Measurements from ENCODE around the gene RCVRN. TPM values are rescaled to one million over a fixed set of nuclear protein-coding genes. Genes with fewer than 3 reads are reported as not detected.
A peak's percentile ranks its signal among the peaks of the same experiment; 100 is the strongest.

The RCVRN gene
- total and polyA plus RNA-seq, 10 donors: 0.03 to 1.4 (median 0.31) TPM

- H3K27ac ChIP-seq: no peak overlapping the region
- H3K4me1 ChIP-seq: no peaks in the 10 kb centered on the region
- H3K4me3 ChIP-seq: no peak overlapping the region
- H3K9me3 ChIP-seq: no peaks in the 10 kb centered on the region
- TF ChIP-seq POLR2A (IDR thresholded peaks at IDR 0.05) (no peak), POLR2AphosphoS5 (IDR thresholded peaks at IDR 0.05) (peak in 1 of 3 donors; percentile 57), CTCF (IDR thresholded peaks at IDR 0.05 in 8 of 11, conservative IDR thresholded peaks at IDR 0.05 in 3 of 11) (no peak)
- peaks cover 0 to 99% (median 44%) of the 10 kb centered on the region in 6 donors for H3K36me3 ChIP-seq
- intact Hi-C loops (cut with DNase I; ENCODE audit: low total_unique reads): no loop called here
- 57 to 92% (median 85%) methylated on average over 1 to 8 of the region's 8 CpGs for WGBS, 5 donors
- DNase-seq: no peak
- no peaks in the 10 kb centered on the region for H3K27me3 ChIP-seq (replicated peaks in 1 of 7)
These were observed 11.0 kb upstream of the RCVRN start for GRCh38 chr17:9916108-9916507.

- Histone ChIP-seq H3K27me3 (replicated peaks in 1 of 7) (no peaks in the 10 kb centered on the region), H3K36me3 (peaks cover 0 to 73% (median 34%) of the 10 kb centered on the region in 6 donors), H3K4me1 (no peaks in the 10 kb centered on the region), H3K27ac (no peak overlapping the region), H3K9me3 (no peaks in the 10 kb centered on the region), H3K4me3 (no peak overlapping the region)
- intact Hi-C loops (cut with DNase I; ENCODE audit: low total_unique reads): no loop called here
- 85 to 92% (median 89%) methylated on average over 5 of the region's 5 CpGs for WGBS, 5 donors
- no peak for DNase-seq
- TF ChIP-seq CTCF (IDR thresholded peaks at IDR 0.05 in 8 of 11, conservative IDR thresholded peaks at IDR 0.05 in 3 of 11): no peak
- TF ChIP-seq POLR2AphosphoS5 (IDR thresholded peaks at IDR 0.05): no peak
- TF ChIP-seq POLR2A (IDR thresholded peaks at IDR 0.05): no peak
These were observed 8.4 kb upstream of the RCVRN start for GRCh38 chr17:9913476-9913875.

GRCh38 chr17:9912121-9913099 lies 7.3 kb upstream of the RCVRN start:
- 76 to 87% (median 83%) methylated on average over 18 of the region's 18 CpGs for WGBS, 5 donors
- Histone ChIP-seq H3K27ac (no peak overlapping the region), H3K36me3 (peaks cover 0 to 62% (median 26%) of the 10 kb centered on the region in 6 donors), H3K27me3 (replicated peaks in 1 of 7) (no peaks in the 10 kb centered on the region), H3K4me1 (no peaks in the 10 kb centered on the region), H3K9me3 (no peaks in the 10 kb centered on the region), H3K4me3 (no peak overlapping the region)
- TF ChIP-seq POLR2AphosphoS5 (IDR thresholded peaks at IDR 0.05): no peak
- no peak for TF ChIP-seq CTCF (IDR thresholded peaks at IDR 0.05 in 8 of 11, conservative IDR thresholded peaks at IDR 0.05 in 3 of 11)
- no peak for TF ChIP-seq POLR2A (IDR thresholded peaks at IDR 0.05)
- DNase-seq: no peak
- intact Hi-C loops (cut with DNase I; ENCODE audit: low total_unique reads): no loop called here

- Histone ChIP-seq H3K9me3 (no peaks in the 10 kb centered on the region), H3K4me1 (no peaks in the 10 kb centered on the region), H3K27ac (no peak overlapping the region), H3K27me3 (replicated peaks in 1 of 7) (no peaks in the 10 kb centered on the region), H3K4me3 (no peak overlapping the region), H3K36me3 (peaks cover 0 to 49% (median 13%) of the 10 kb centered on the region in 6 donors)
- intact Hi-C loops (cut with DNase I; ENCODE audit: low total_unique reads): no loop called here
- TF ChIP-seq CTCF (IDR thresholded peaks at IDR 0.05 in 8 of 11, conservative IDR thresholded peaks at IDR 0.05 in 3 of 11) (no peak), POLR2AphosphoS5 (IDR thresholded peaks at IDR 0.05) (peak in 1 of 3 donors; percentile 42)
- 79 to 86% (median 83%) methylated on average over 9 to 12 of the region's 12 CpGs for WGBS, 5 donors
- peak; percentile 47 for DNase-seq
These were observed 6.0 kb upstream of the RCVRN start for GRCh38 chr17:9911089-9911488.

Measured in spleen (tissue), 11 donors.